ENCODE measurements around the gene MRTFB.

MRTFB gene

DNA sequence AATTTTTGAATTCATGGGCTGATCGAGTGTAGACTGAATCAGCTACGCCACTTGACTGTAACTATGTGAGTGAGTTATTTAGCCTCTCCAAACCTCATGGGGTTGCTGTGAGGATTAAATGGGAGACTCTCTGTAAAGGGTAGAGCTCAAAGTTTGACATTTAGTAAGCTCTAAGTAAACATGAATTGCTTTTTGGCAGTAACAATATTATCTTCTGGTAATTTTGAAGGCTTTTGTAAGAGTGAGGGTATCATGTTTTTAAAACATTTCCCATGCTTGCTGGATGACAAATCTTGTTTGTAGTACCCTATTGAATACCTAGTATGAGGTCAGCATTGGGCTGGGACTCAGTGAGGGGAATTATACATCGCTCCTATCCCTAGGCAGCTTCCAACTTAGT lies 35.3 kb downstream of the MRTFB start:
- H3K4me2 ChIP-seq (ENCODE audit: low read depth, low read length) = no peak overlapping the region
- H3K4me3 ChIP-seq (ENCODE audit: low read length) = no peak overlapping the region

DNA sequence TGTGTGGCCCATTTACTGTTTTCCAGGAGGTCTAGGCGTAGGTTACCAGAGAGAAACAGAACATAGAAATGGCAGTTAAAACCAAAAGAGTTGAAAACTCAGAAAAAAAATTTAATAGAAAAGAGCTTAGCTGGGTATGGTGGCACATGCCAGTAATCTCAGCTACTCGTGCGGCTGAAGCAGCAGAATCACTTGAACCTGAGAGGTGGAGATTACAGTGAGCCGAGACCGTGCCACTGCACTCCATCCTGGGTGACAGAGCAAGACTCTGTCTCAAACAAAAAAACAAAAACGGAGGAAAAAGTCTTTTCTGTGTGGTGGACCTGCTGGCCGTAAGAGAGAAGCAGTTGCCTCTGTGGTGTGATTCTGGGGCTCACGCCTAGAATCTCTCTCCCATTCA lies 35.8 kb downstream of the MRTFB start:
- Histone ChIP-seq H3K27me3 (replicated peaks; ENCODE audit: insufficient read depth, low read length) (no peaks in the 10 kb centered on the region), H3K36me3 (replicated peaks; ENCODE audit: insufficient read depth, low read length) (no peaks in the 10 kb centered on the region), H3F3A (ENCODE audit: insufficient read depth, low read length) (no peaks in the 10 kb centered on the region), H3K9me2 (replicated peaks; ENCODE audit: insufficient read depth, low read length) (no peaks in the 10 kb centered on the region), H3K27ac (ENCODE audit: low read length) (no peak overlapping the region), H3K4me1 (ENCODE audit: low read length) (no peaks in the 10 kb centered on the region), H3K4me3 (ENCODE audit: low read length) (no peak overlapping the region), H3K4me2 (ENCODE audit: low read depth, low read length) (no peak overlapping the region), H3K9ac (ENCODE audit: low read length) (no peak overlapping the region), H2AFZ (ENCODE audit: low read length) (no peak overlapping the region), H3K9me3 (replicated peaks; ENCODE audit: insufficient read depth, low read length) (no peaks in the 10 kb centered on the region), H3K79me2 (ENCODE audit: low read length) (no peaks in the 10 kb centered on the region), H4K20me1 (ENCODE audit: insufficient read depth, low read length) (no peaks in the 10 kb centered on the region)
- DNase-seq = no peak
- TF ChIP-seq EZH2phosphoT487 (IDR thresholded peaks at IDR 0.05; ENCODE audit: low read length) = no peak
- TF ChIP-seq CTCF (IDR thresholded peaks at IDR 0.05; ENCODE audit: low read length) = no peak
- no peak for TF ChIP-seq EZH2 (optimal IDR thresholded peaks at IDR 0.05; ENCODE audit: low read depth, low read length)

More for the DNA sequence above, 35.3 kb downstream of the MRTFB start:
- H3K9me3 ChIP-seq (replicated peaks; ENCODE audit: insufficient read depth, low read length) = no peaks in the 10 kb centered on the region
- no peak overlapping the region for H2AFZ ChIP-seq (ENCODE audit: low read length)
- no peak overlapping the region for H3K27ac ChIP-seq (ENCODE audit: low read length)
- no peaks in the 10 kb centered on the region for H3K9me2 ChIP-seq (replicated peaks; ENCODE audit: insufficient read depth, low read length)
- TF ChIP-seq EZH2 (optimal IDR thresholded peaks at IDR 0.05; ENCODE audit: low read depth, low read length) (no peak), CTCF (IDR thresholded peaks at IDR 0.05; ENCODE audit: low read length) (no peak), EZH2phosphoT487 (IDR thresholded peaks at IDR 0.05; ENCODE audit: low read length) (no peak)
- H3K79me2 ChIP-seq (ENCODE audit: low read length) = no peaks in the 10 kb centered on the region
- H3F3A ChIP-seq (ENCODE audit: insufficient read depth, low read length) = no peaks in the 10 kb centered on the region
- H3K36me3 ChIP-seq (replicated peaks; ENCODE audit: insufficient read depth, low read length) = no peaks in the 10 kb centered on the region
- H3K4me1 ChIP-seq (ENCODE audit: low read length) = peaks cover 5% of the 10 kb centered on the region; the same call in 1 of the 2 replicates
- no peak overlapping the region for H3K9ac ChIP-seq (ENCODE audit: low read length)
- H3K27me3 ChIP-seq (replicated peaks; ENCODE audit: insufficient read depth, low read length) = no peaks in the 10 kb centered on the region
- no peak for DNase-seq
- H4K20me1 ChIP-seq (ENCODE audit: insufficient read depth, low read length) = no peaks in the 10 kb centered on the region

- Histone ChIP-seq H3K27ac (ENCODE audit: low read length) (no peak overlapping the region), H2AFZ (ENCODE audit: low read length) (no peak overlapping the region), H3K4me3 (ENCODE audit: low read length) (no peak overlapping the region), H4K20me1 (ENCODE audit: insufficient read depth, low read length) (no peaks in the 10 kb centered on the region), H3K4me2 (ENCODE audit: low read depth, low read length) (no peak overlapping the region), H3K9ac (ENCODE audit: low read length) (no peak overlapping the region), H3K79me2 (ENCODE audit: low read length) (no peaks in the 10 kb centered on the region), H3K9me3 (replicated peaks; ENCODE audit: insufficient read depth, low read length) (no peaks in the 10 kb centered on the region), H3K27me3 (replicated peaks; ENCODE audit: insufficient read depth, low read length) (no peaks in the 10 kb centered on the region), H3K36me3 (replicated peaks; ENCODE audit: insufficient read depth, low read length) (no peaks in the 10 kb centered on the region), H3F3A (ENCODE audit: insufficient read depth, low read length) (no peaks in the 10 kb centered on the region), H3K9me2 (replicated peaks; ENCODE audit: insufficient read depth, low read length) (no peaks in the 10 kb centered on the region), H3K4me1 (ENCODE audit: low read length) (no peaks in the 10 kb centered on the region)
- DNase-seq = no peak
- no peak for TF ChIP-seq EZH2 (optimal IDR thresholded peaks at IDR 0.05; ENCODE audit: low read depth, low read length)
- no peak for TF ChIP-seq CTCF (IDR thresholded peaks at IDR 0.05; ENCODE audit: low read length)
- no peak for TF ChIP-seq EZH2phosphoT487 (IDR thresholded peaks at IDR 0.05; ENCODE audit: low read length)
Measured at GRCh38 chr16:14109077-14109775, 38.1 kb downstream of the MRTFB start.
